Epithelial cell of proximal tubule (primary cell): ENCODE data around the gene RPP14. TPM values are rescaled to one million over a fixed set of nuclear protein-coding genes. Genes with fewer than 3 reads are reported as not detected.

Experiments
- DNase-seq: peaks from one replicate; pipeline ENCODE4 v3.0.0-alpha.2; 2011; ENCODE audit warnings: low read depth
- H3K4me3 ChIP-seq: 2 replicates; pipeline ENCODE4 v1.5.1; 2011; ENCODE audit warnings: low read depth, mild to moderate bottlenecking, low read length
- CTCF ChIP-seq: conservative IDR thresholded peaks from 2 replicates; pipeline ENCODE4 v1.5.1; 2012; ENCODE audit warnings: low read depth, mild to moderate bottlenecking, low read length
- total RNA-seq: library from RNA; depleted of rRNA; stranded (reverse); fragments of >200 nt; gene quantifications from 2 replicates; pipeline ENCODE4 v1.2.3, GENCODE V29; 2015

The RPP14 gene
- total RNA-seq, 1 donor from 2014 or later: 7.6 TPM

GRCh38 chr3:58307639-58308215 is 1.7 kb downstream of the RPP14 start:
- TF ChIP-seq CTCF: peak; percentile 62
- no peak for DNase-seq

GRCh38 chr3:58308728-58309127 is 2.7 kb downstream of the RPP14 start:
- no peak overlapping the region for H3K4me3 ChIP-seq
- no peak for DNase-seq
- TF ChIP-seq CTCF: no peak

More at GRCh38 chr3:58307639-58308215, 1.7 kb downstream of the RPP14 start:
- peak overlapping the region; percentile 64 for H3K4me3 ChIP-seq

- H3K4me3 ChIP-seq: no peak overlapping the region
- DNase-seq: no peak
- no peak for TF ChIP-seq CTCF
Observed at GRCh38 chr3:58317811-58318210, 11.8 kb downstream of the RPP14 start.

GRCh38 chr3:58321791-58322190 is 15.7 kb downstream of the RPP14 start:
- DNase-seq: no peak
- no peak overlapping the region for H3K4me3 ChIP-seq
- TF ChIP-seq CTCF: no peak

- no peak for DNase-seq
- no peak for TF ChIP-seq CTCF
- H3K4me3 ChIP-seq: no peak overlapping the region
Observed at GRCh38 chr3:58322793-58323192, 16.7 kb downstream of the RPP14 start.

- no peak for DNase-seq
- no peak overlapping the region for H3K4me3 ChIP-seq
- TF ChIP-seq CTCF: no peak
Observed at GRCh38 chr3:58323529-58324390, 17.7 kb downstream of the RPP14 start.
